A673 (cell line): ENCODE results near the gene PARD3.

Source experiments
- CTCF ChIP-seq: fragments of 300-800, 200-600 bp; sonication (generic); conservative IDR thresholded peaks from 2 replicates; pipeline ENCODE4 v1.5.1; 2017; ENCODE audit warnings: low read depth, mild to moderate bottlenecking, antibody characterized with exemption, low read length, moderate library complexity, mixed read lengths
- EZH2 ChIP-seq: fragments of 200-600 bp; sonication (generic); IDR thresholded peaks from 2 replicates; pipeline ENCODE4 v1.6.1; 2017; ENCODE audit warnings: borderline replicate concordance, low read depth, mild to moderate bottlenecking, mixed read lengths, antibody characterized with exemption, low read length; ENCODE audit not compliant: poor library complexity, severe bottlenecking

GRCh38 chr10:34244756-34245484 lies 570.2 kb downstream of the PARD3 start:
- TF ChIP-seq CTCF (no peak), EZH2 (no peak)
